SK-N-MC (cell line): ENCODE data around the gene KIAA1217.

ENCODE experiments used
- DNase-seq: peaks from one replicate; pipeline ENCODE4 v3.0.0-alpha.2; 2011; ENCODE audit warnings: low read depth, low spot score
- H3K27ac ChIP-seq: fragments of 200-600 bp; sonication (generic); 2 replicates; pipeline ENCODE4 v1.5.1; 2016; ENCODE audit warnings: mixed run types
- H3K36me3 ChIP-seq: fragments of 200-600 bp; sonication (generic); 2 replicates; pipeline ENCODE4 v1.6.1; 2017; ENCODE audit warnings: antibody characterized with exemption, low read length, mixed read lengths; ENCODE audit not compliant: insufficient read depth
- H3K4me3 ChIP-seq: fragments of 200-600 bp; sonication (generic); 2 replicates; pipeline ENCODE4 v1.5.1; 2016
- H3K9ac ChIP-seq: fragments of 200-600 bp; sonication (generic); 2 replicates; pipeline ENCODE4 v1.8.0; 2017; ENCODE audit warnings: mixed run types, mixed read lengths; ENCODE audit not compliant: insufficient read length
- H3K9me3 ChIP-seq: fragments of 200-600 bp; sonication (generic); 2 replicates; pipeline ENCODE4 v1.6.1; 2017; ENCODE audit warnings: low read depth, mild to moderate bottlenecking, antibody characterized with exemption, low read length, moderate library complexity, mixed read lengths
- EZH2 ChIP-seq: fragments of 200-600 bp; sonication (generic); IDR thresholded peaks from one replicate; pipeline ENCODE4 v1.6.1; 2017; ENCODE audit warnings: antibody characterized with exemption
- FOXP2 ChIP-seq: optimal IDR thresholded peaks from 2 replicates; pipeline ENCODE3; 2011; ENCODE audit warnings: mild to moderate bottlenecking, moderate library complexity; ENCODE audit not compliant: insufficient read depth; ENCODE audit errors: extremely low read length, control extremely low read depth
- POLR2AphosphoS5 ChIP-seq: IDR thresholded peaks from 2 replicates; pipeline ENCODE4 v1.6.1; 2012; ENCODE audit warnings: mild to moderate bottlenecking, low read depth, low read length, borderline replicate concordance

Gene KIAA1217

GRCh38 chr10:24390146-24390700 is 181.3 kb downstream of the KIAA1217 start:
- TF ChIP-seq POLR2AphosphoS5 (no peak; the same call in 1 of the 2 replicates), FOXP2 (no peak), EZH2 (no peak)
- H3K27ac ChIP-seq, result peak overlapping the region; percentile 100
- DNase-seq, result peak; percentile 90
- peaks cover 7% of the 10 kb centered on the region for H3K36me3 ChIP-seq
- H3K9ac ChIP-seq, result peak overlapping the region; percentile 82
- no peaks in the 10 kb centered on the region for H3K9me3 ChIP-seq
- H3K4me3 ChIP-seq, result peak overlapping the region; percentile 14; the same call in 1 of the 2 replicates

- peaks cover 5% of the 10 kb centered on the region for H3K36me3 ChIP-seq
- no peak for TF ChIP-seq EZH2
- TF ChIP-seq POLR2AphosphoS5, result no peak
- no peak for TF ChIP-seq FOXP2
- H3K9me3 ChIP-seq, result no peaks in the 10 kb centered on the region
- H3K4me3 ChIP-seq, result peak overlapping the region; percentile 14
- no peak for DNase-seq
- H3K27ac ChIP-seq, result peak overlapping the region; percentile 100
- H3K9ac ChIP-seq, result peak overlapping the region; percentile 82
Observed at GRCh38 chr10:24390746-24391145, 181.8 kb downstream of the KIAA1217 start.

GRCh38 chr10:24393201-24393600 is 184.3 kb downstream of the KIAA1217 start:
- Histone ChIP-seq H3K9me3 (no peaks in the 10 kb centered on the region), H3K4me3 (peak overlapping the region; percentile 36), H3K36me3 (no peaks in the 10 kb centered on the region), H3K9ac (peak overlapping the region; percentile 64), H3K27ac (peak overlapping the region; percentile 100)
- TF ChIP-seq POLR2AphosphoS5 (no peak), EZH2 (no peak), FOXP2 (no peak)
- DNase-seq, result peak; percentile 57

GRCh38 chr10:24394461-24395190 is 185.7 kb downstream of the KIAA1217 start:
- H3K9ac ChIP-seq, result no peak overlapping the region
- no peaks in the 10 kb centered on the region for H3K9me3 ChIP-seq
- no peak for DNase-seq
- no peaks in the 10 kb centered on the region for H3K36me3 ChIP-seq
- TF ChIP-seq POLR2AphosphoS5, result no peak
- no peak for TF ChIP-seq EZH2
- no peak for TF ChIP-seq FOXP2
- no peak overlapping the region for H3K4me3 ChIP-seq
- H3K27ac ChIP-seq, result peak overlapping the region; percentile 100

- Histone ChIP-seq H3K9me3 (no peaks in the 10 kb centered on the region), H3K36me3 (no peaks in the 10 kb centered on the region), H3K9ac (no peak overlapping the region), H3K4me3 (no peak overlapping the region), H3K27ac (no peak overlapping the region)
- no peak for TF ChIP-seq EZH2
- TF ChIP-seq POLR2AphosphoS5, result no peak
- DNase-seq, result no peak
Observed at GRCh38 chr10:24396396-24396795, 187.5 kb downstream of the KIAA1217 start.

- H3K27ac ChIP-seq, result no peak overlapping the region
- H3K4me3 ChIP-seq, result no peak overlapping the region
- H3K36me3 ChIP-seq, result no peaks in the 10 kb centered on the region
- no peak overlapping the region for H3K9ac ChIP-seq
- H3K9me3 ChIP-seq, result no peaks in the 10 kb centered on the region
- no peak for DNase-seq
- TF ChIP-seq FOXP2 (no peak), EZH2 (no peak), POLR2AphosphoS5 (no peak)
Observed at GRCh38 chr10:24397662-24398061, 188.7 kb downstream of the KIAA1217 start.

- H3K9ac ChIP-seq, result no peak overlapping the region
- no peak for DNase-seq
- H3K36me3 ChIP-seq, result no peaks in the 10 kb centered on the region
- H3K9me3 ChIP-seq, result no peaks in the 10 kb centered on the region
- no peak overlapping the region for H3K27ac ChIP-seq
- H3K4me3 ChIP-seq, result no peak overlapping the region
- TF ChIP-seq EZH2 (no peak), FOXP2 (no peak), POLR2AphosphoS5 (no peak)
Observed at GRCh38 chr10:24404567-24404966, 195.6 kb downstream of the KIAA1217 start.

GRCh38 chr10:24405635-24406034 is 196.7 kb downstream of the KIAA1217 start:
- Histone ChIP-seq H3K36me3 (no peaks in the 10 kb centered on the region), H3K9me3 (no peaks in the 10 kb centered on the region), H3K27ac (no peak overlapping the region), H3K4me3 (no peak overlapping the region), H3K9ac (no peak overlapping the region)
- no peak for TF ChIP-seq EZH2
- TF ChIP-seq POLR2AphosphoS5, result no peak
- TF ChIP-seq FOXP2, result no peak
- no peak for DNase-seq
